ENCODE data around the gene DNMBP.

The DNMBP gene

DNA sequence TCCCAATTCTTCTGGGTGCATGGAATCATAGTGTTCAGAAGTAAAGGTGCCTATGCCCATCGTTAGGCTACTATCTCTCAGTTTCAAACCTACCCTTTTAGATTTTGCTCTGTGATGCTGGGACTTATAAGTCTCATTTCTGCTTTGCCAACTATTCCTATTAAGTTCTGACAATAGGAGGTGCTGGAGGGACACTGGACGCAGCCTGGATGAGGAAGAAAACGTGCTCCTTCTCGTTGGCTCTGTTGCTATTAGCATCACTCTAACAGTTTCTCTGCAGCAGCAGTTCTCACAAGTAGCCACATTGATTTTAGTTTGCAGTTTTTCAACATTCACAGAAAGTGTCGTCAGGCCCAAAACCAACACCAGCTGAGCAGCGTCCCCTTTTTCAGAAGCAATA is 154.9 kb downstream of the DNMBP start:
- DNase-seq (ENCODE audit: low read depth), result peak; percentile 92
- H3K4me3 ChIP-seq (ENCODE audit: low read depth, low read length), result no peak overlapping the region
- TF ChIP-seq CTCF (conservative IDR thresholded peaks at IDR 0.05; ENCODE audit: low read depth, low read length), result peak; percentile 85

DNA sequence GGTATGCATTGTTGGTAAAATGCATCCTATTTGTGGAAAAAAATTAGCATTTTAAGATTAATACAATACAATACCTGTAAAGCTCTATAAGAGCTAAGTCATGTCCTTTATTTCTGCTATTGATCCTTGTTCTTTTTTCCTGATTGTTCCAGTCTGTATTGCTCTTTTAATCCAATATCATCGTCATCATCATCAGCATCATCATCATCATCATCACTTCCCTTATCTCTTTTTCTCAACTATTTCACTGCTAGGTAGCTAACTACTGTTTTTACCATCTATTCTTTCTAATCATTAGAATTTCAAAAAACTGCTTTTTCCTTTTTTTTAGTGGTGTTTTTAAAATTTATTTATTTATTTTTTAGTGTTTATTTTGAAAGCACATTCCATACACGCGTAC is 156.1 kb downstream of the DNMBP start:
- no peak for DNase-seq (ENCODE audit: low read depth)
- H3K4me3 ChIP-seq (ENCODE audit: low read depth, low read length), result no peak overlapping the region
- TF ChIP-seq CTCF (conservative IDR thresholded peaks at IDR 0.05; ENCODE audit: low read depth, low read length), result no peak

GRCh38 chr10:99852481-99853213 is 157.1 kb downstream of the DNMBP start:
- no peak for TF ChIP-seq CTCF (conservative IDR thresholded peaks at IDR 0.05; ENCODE audit: low read depth, low read length)
- H3K4me3 ChIP-seq (ENCODE audit: low read depth, low read length), result no peak overlapping the region
- DNase-seq (ENCODE audit: low read depth), result no peak

- TF ChIP-seq CTCF (conservative IDR thresholded peaks at IDR 0.05; ENCODE audit: low read depth, low read length), result no peak
- no peak for DNase-seq (ENCODE audit: low read depth)
- H3K4me3 ChIP-seq (ENCODE audit: low read depth, low read length), result no peak overlapping the region
These were observed 157.9 kb downstream of the DNMBP start for GRCh38 chr10:99851825-99852224.

- H3K4me3 ChIP-seq (ENCODE audit: low read depth, low read length), result no peak overlapping the region
- TF ChIP-seq CTCF (conservative IDR thresholded peaks at IDR 0.05; ENCODE audit: low read depth, low read length), result no peak
- no peak for DNase-seq (ENCODE audit: low read depth)
These were observed 158.9 kb downstream of the DNMBP start for GRCh38 chr10:99850767-99851340.

DNA sequence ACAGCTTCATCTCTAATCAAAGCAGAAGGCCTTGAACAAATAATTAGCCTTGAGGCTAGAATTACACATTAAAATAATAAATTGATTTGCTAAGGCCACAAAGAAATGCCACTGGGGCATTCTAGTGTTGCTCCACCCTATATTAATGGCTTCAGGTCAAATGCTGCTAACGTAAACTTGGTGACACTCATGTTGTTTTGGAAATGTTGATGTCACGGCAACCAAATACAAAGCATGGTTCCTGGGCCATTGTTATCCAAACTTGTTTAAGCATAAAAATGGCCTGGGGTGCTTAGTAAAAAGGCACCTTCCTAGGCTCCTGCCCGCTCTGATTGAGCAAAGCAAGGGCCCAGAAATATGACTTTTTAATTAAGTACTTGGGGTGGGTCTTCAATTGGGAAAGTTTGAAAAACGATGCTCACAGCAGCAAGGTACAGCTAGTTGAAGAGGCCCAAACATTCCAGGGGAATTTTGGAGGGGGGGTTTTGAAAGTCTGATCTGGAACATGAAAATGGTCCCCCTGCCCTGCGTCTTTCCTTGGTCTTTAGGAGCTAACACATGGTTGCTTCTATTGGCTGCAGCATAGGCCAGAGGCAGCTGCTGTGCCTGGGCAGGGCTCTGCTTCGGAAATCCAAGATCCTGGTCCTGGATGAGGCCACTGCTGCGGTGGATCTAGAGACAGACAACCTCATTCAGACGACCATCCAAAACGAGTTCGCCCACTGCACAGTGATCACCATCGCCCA is 159.6 kb downstream of the DNMBP start:
- no peak overlapping the region for H3K4me3 ChIP-seq (ENCODE audit: low read depth, low read length)
- no peak for DNase-seq (ENCODE audit: low read depth)
- TF ChIP-seq CTCF (conservative IDR thresholded peaks at IDR 0.05; ENCODE audit: low read depth, low read length), result no peak
